Limb (tissue), 2 donors: ENCODE results near the gene PCDH10.

ENCODE experiments used
- DNase-seq, 2 donors: peaks; one replicate each; pipeline ENCODE4 v3.0.0-alpha.2; 2016; ENCODE audit errors: extremely low spot score in 2 of 2

PCDH10 gene

GRCh38 chr4:133148690-133149363, at the start of gene PCDH10:
TSS of gene PCDH10 (plus strand) at chr4:133149294. CDS start at chr4:133150141, 847 bp downstream.
- peak; percentile 91 to 99 for DNase-seq

- no peak for DNase-seq
Observed at GRCh38 chr4:133102043-133102442, 47.1 kb upstream of the PCDH10 start.

GRCh38 chr4:133102612-133103409, 46.3 kb upstream of the PCDH10 start:
- no peak for DNase-seq

- no peak for DNase-seq
Observed at GRCh38 chr4:133112641-133113040, 36.5 kb upstream of the PCDH10 start.

GRCh38 chr4:133124746-133125145, 24.3 kb upstream of the PCDH10 start:
- no peak for DNase-seq

GRCh38 chr4:133127500-133127899, 21.6 kb upstream of the PCDH10 start:
- DNase-seq, result no peak

GRCh38 chr4:133129237-133129636, 19.9 kb upstream of the PCDH10 start:
- no peak for DNase-seq

GRCh38 chr4:133130171-133130570, 18.9 kb upstream of the PCDH10 start:
- DNase-seq, result no peak

GRCh38 chr4:133131829-133132460, 17.1 kb upstream of the PCDH10 start:
- DNase-seq, result no peak

- no peak for DNase-seq
Observed at GRCh38 chr4:133136833-133137232, 12.3 kb upstream of the PCDH10 start.

- DNase-seq, result no peak
Observed at GRCh38 chr4:133137571-133137970, 11.5 kb upstream of the PCDH10 start.

GRCh38 chr4:133143775-133144430, 5.2 kb upstream of the PCDH10 start:
- no peak for DNase-seq

GRCh38 chr4:133145241-133145640, 3.9 kb upstream of the PCDH10 start:
- no peak for DNase-seq

GRCh38 chr4:133145758-133146573, 3.1 kb upstream of the PCDH10 start:
- DNase-seq, result no peak

- peak; percentile 81 to 86 for DNase-seq
Observed at GRCh38 chr4:133146574-133147241, 2.4 kb upstream of the PCDH10 start.

- DNase-seq, result peak in 1 of 2 donors; percentile 60
Observed at GRCh38 chr4:133147286-133147821, 1.7 kb upstream of the PCDH10 start.

- peak; percentile 38 to 68 for DNase-seq
Observed at GRCh38 chr4:133147921-133148689, 989 bp upstream of the PCDH10 start.

GRCh38 chr4:133149364-133149695, 236 bp downstream of the PCDH10 start:
- DNase-seq, result no peak

GRCh38 chr4:133149932-133150471, 908 bp downstream of the PCDH10 start:
- no peak for DNase-seq
